HEK293 (cell line): ENCODE results near the gene TAX1BP1.

ENCODE experiments used
- CTCF ChIA-PET: fragments of 350-600 bp; formaldehyde crosslinking; extraction: SDS; loops from one replicate; lab custom pipeline; 2021; ENCODE audit warnings: antibody characterized with exemption; lab: Yijun Ruan, JAX
- POLR2A ChIA-PET: fragments of 300-600 bp; formaldehyde crosslinking; extraction: SDS; loops from one replicate; lab custom pipeline; 2020; ENCODE audit warnings: antibody characterized with exemption, inconsistent platforms; lab: Yijun Ruan, JAX
- H3K27ac ChIP-seq: fragments of 200-500 bp; sonication (Bioruptor generic); 2 replicates; pipeline ENCODE4 v1.5.1; 2014; ENCODE audit warnings: low read depth, low read length, control low read depth, inconsistent platforms; ENCODE audit errors: extremely low read depth
- H3K36me3 ChIP-seq, 2 experiments: fragments of 200-500 bp in 1 of 2; sonication (Bioruptor generic) in 1 of 2; 1 replicate in 1 of 2; 2 replicates in 1 of 2; pipeline ENCODE4 v1.5.1; 2014 to 2017; ENCODE audit warnings: inconsistent platforms in 2 of 2, low read length in 2 of 2; ENCODE audit not compliant: control insufficient read depth in 2 of 2, insufficient read depth in 1 of 2
- H3K4me1 ChIP-seq: fragments of 200-500 bp; sonication (Bioruptor generic); 2 replicates; pipeline ENCODE4 v1.5.1; 2014; ENCODE audit warnings: mild to moderate bottlenecking, low read length, inconsistent platforms; ENCODE audit not compliant: control insufficient read depth, insufficient read depth
- H3K4me3 ChIP-seq: 2 replicates; pipeline ENCODE4 v1.5.1; 2011; ENCODE audit warnings: low read depth, mild to moderate bottlenecking, control low read depth, low read length, moderate library complexity
- H3K9me3 ChIP-seq: fragments of 200-500 bp; sonication (Bioruptor generic); 2 replicates; pipeline ENCODE4 v1.5.1; 2014; ENCODE audit warnings: low read depth, low read length, inconsistent platforms; ENCODE audit not compliant: control insufficient read depth, insufficient read depth
- ATF2 ChIP-seq: fragments of 450-650 bp; formaldehyde crosslinking; IDR thresholded peaks from 2 replicates; pipeline ENCODE4 v1.5.1; 2016; ENCODE audit warnings: missing biosample characterization, missing genetic modification characterization, low read depth
- PATZ1 ChIP-seq: fragments of 450-650 bp; formaldehyde crosslinking; IDR thresholded peaks from 2 replicates; pipeline ENCODE4 v1.5.1; 2016; ENCODE audit warnings: missing biosample characterization, missing genetic modification characterization
- PRDM2 ChIP-seq: fragments of 450-650 bp; formaldehyde crosslinking; IDR thresholded peaks from 2 replicates; pipeline ENCODE4 v1.5.1; 2016; ENCODE audit warnings: missing biosample characterization, missing genetic modification characterization, borderline replicate concordance
- SETDB1 ChIP-seq: IDR thresholded peaks from one replicate; pipeline ENCODE4 v1.6.1; 2017; ENCODE audit warnings: mild to moderate bottlenecking, low read length, moderate library complexity, mixed read lengths; ENCODE audit not compliant: insufficient read length
- ZBTB11 ChIP-seq: fragments of 450-650 bp; formaldehyde crosslinking; conservative IDR thresholded peaks from 2 replicates; pipeline ENCODE4 v1.5.1; 2016; ENCODE audit warnings: low read depth, missing biosample characterization, missing genetic modification characterization
- ZBTB6 ChIP-seq: fragments of 450-650 bp; formaldehyde crosslinking; IDR thresholded peaks from 2 replicates; pipeline ENCODE4 v1.5.1; 2017; ENCODE audit warnings: missing biosample characterization, missing genetic modification characterization
- ZNF138 ChIP-seq: fragments of 450-650 bp; formaldehyde crosslinking; IDR thresholded peaks from 2 replicates; pipeline ENCODE4 v1.5.1; 2016; ENCODE audit warnings: missing biosample characterization, missing genetic modification characterization, borderline replicate concordance
- ZNF223 ChIP-seq: fragments of 450-650 bp; formaldehyde crosslinking; IDR thresholded peaks from 2 replicates; pipeline ENCODE4 v1.5.1; 2016; ENCODE audit warnings: missing biosample characterization, missing genetic modification characterization
- ZNF311 ChIP-seq: fragments of 450-650 bp; formaldehyde crosslinking; IDR thresholded peaks from 2 replicates; pipeline ENCODE4 v1.5.1; 2017; ENCODE audit warnings: missing biosample characterization, missing genetic modification characterization, borderline replicate concordance
- ZNF354C ChIP-seq: fragments of 450-650 bp; formaldehyde crosslinking; IDR thresholded peaks from 2 replicates; pipeline ENCODE4 v1.5.1; 2016; ENCODE audit warnings: missing biosample characterization, missing genetic modification characterization, low read depth, borderline replicate concordance
- ZNF398 ChIP-seq: fragments of 450-650 bp; formaldehyde crosslinking; IDR thresholded peaks from 2 replicates; pipeline ENCODE4 v1.5.1; 2017; ENCODE audit warnings: missing biosample characterization, missing genetic modification characterization
- ZNF426 ChIP-seq: fragments of 450-650 bp; formaldehyde crosslinking; IDR thresholded peaks from 2 replicates; pipeline ENCODE4 v1.5.1; 2017; ENCODE audit warnings: missing biosample characterization, missing genetic modification characterization, mild to moderate bottlenecking, inconsistent platforms, moderate library complexity
- ZNF48 ChIP-seq: fragments of 450-650 bp; formaldehyde crosslinking; IDR thresholded peaks from 2 replicates; pipeline ENCODE4 v1.5.1; 2016; ENCODE audit warnings: missing biosample characterization, missing genetic modification characterization
- ZNF530 ChIP-seq: fragments of 450-650 bp; formaldehyde crosslinking; IDR thresholded peaks from 2 replicates; pipeline ENCODE4 v1.5.1; 2016; ENCODE audit warnings: low read depth, missing biosample characterization, missing genetic modification characterization
- ZNF664 ChIP-seq: fragments of 450-650 bp; formaldehyde crosslinking; IDR thresholded peaks from 2 replicates; pipeline ENCODE4 v1.5.1; 2016; ENCODE audit warnings: missing biosample characterization, missing genetic modification characterization
- ZNF792 ChIP-seq: fragments of 450-650 bp; formaldehyde crosslinking; IDR thresholded peaks from 2 replicates; pipeline ENCODE4 v1.5.1; 2016; ENCODE audit warnings: missing biosample characterization, missing genetic modification characterization
- ZNF843 ChIP-seq: fragments of 450-650 bp; formaldehyde crosslinking; IDR thresholded peaks from 2 replicates; pipeline ENCODE4 v1.5.1; 2016; ENCODE audit warnings: missing biosample characterization, missing genetic modification characterization
- ZSCAN23 ChIP-seq: fragments of 450-650 bp; formaldehyde crosslinking; IDR thresholded peaks from 2 replicates; pipeline ENCODE4 v1.5.1; 2016; ENCODE audit warnings: missing biosample characterization, missing genetic modification characterization
- ZSCAN5A ChIP-seq: fragments of 450-650 bp; formaldehyde crosslinking; IDR thresholded peaks from 2 replicates; pipeline ENCODE4 v1.5.1; 2016; ENCODE audit warnings: missing biosample characterization, missing genetic modification characterization

TAX1BP1 gene

GRCh38 chr7:27825891-27826290, 85.9 kb downstream of the TAX1BP1 start:
- Histone ChIP-seq H3K9me3 (no peaks in the 10 kb centered on the region), H3K4me1 (no peaks in the 10 kb centered on the region), H3K4me3 (no peak overlapping the region), H3K36me3 (peaks cover 6 to 14% of the 10 kb centered on the region in 2 experiments), H3K27ac (no peak overlapping the region)
- no peak for TF ChIP-seq ZSCAN5A (tag by site-specific recombination)
- TF ChIP-seq ZSCAN23 (tag by site-specific recombination): no peak
- TF ChIP-seq ZNF664 (tag by site-specific recombination): no peak
- TF ChIP-seq ZNF792 (tag by site-specific recombination): no peak
- TF ChIP-seq ZNF426 (tag by site-specific recombination): no peak
- TF ChIP-seq PRDM2 (tag by site-specific recombination): no peak
- no peak for TF ChIP-seq ZNF311 (tag by site-specific recombination)
- TF ChIP-seq ATF2: no peak
- no peak for TF ChIP-seq ZNF48 (tag by site-specific recombination)
- no peak for TF ChIP-seq ZNF530 (tag by site-specific recombination)
- no peak for TF ChIP-seq PATZ1 (tag by site-specific recombination)
- no peak for TF ChIP-seq SETDB1
- no peak for TF ChIP-seq ZNF398 (tag by site-specific recombination)
- no peak for TF ChIP-seq ZNF354C
- TF ChIP-seq ZNF223: no peak
- TF ChIP-seq ZBTB11: no peak
- no peak for TF ChIP-seq ZNF843
- TF ChIP-seq ZNF138 (tag by site-specific recombination): no peak
- no peak for TF ChIP-seq ZBTB6 (tag by site-specific recombination)
- ChIA-PET POLR2A (no interaction called here), CTCF (no interaction called here)
